Transverse colon (tissue), 4 donors: ENCODE data around the gene SHC4. TPM values are rescaled to one million over a fixed set of nuclear protein-coding genes. Genes with fewer than 3 reads are reported as not detected.

ENCODE experiments used
- DNase-seq: peaks from one replicate; pipeline ENCODE4 v3.0.0-alpha.2; 2019
- H3K27ac ChIP-seq, 4 donors: fragments of 200-600 bp; sonication (generic); 2 replicates each; pipeline ENCODE4 v1.5.1; 2016 to 2018; ENCODE audit warnings: inconsistent platforms in 4 of 4
- H3K27me3 ChIP-seq: fragments of 200-600 bp; sonication (generic); 2 replicates; pipeline ENCODE4 v1.5.1; 2017; ENCODE audit warnings: inconsistent platforms
- H3K36me3 ChIP-seq, 4 donors: fragments of 200-600 bp; sonication (generic); 2 replicates each; pipeline ENCODE4 v1.5.1; 2017 to 2019; ENCODE audit warnings: inconsistent platforms in 4 of 4
- H3K4me1 ChIP-seq, 4 donors: fragments of 200-600 bp; sonication (generic); 2 replicates each; pipeline ENCODE4 v1.5.1; 2017 to 2020; ENCODE audit warnings: inconsistent platforms in 4 of 4
- H3K4me3 ChIP-seq, 4 donors: fragments of 200-600 bp; sonication (generic); 1 replicate in 1 of 4; 2 replicates in 3 of 4; pipeline versions ENCODE4 v1.5.1 to v1.6.1; 2017 to 2019; ENCODE audit warnings: inconsistent platforms in 4 of 4
- H3K9me3 ChIP-seq, 2 donors: fragments of 200-600 bp; sonication (generic); 2 replicates each; pipeline ENCODE4 v1.5.1; 2017 to 2019; ENCODE audit warnings: inconsistent platforms in 2 of 2
- EP300 ChIP-seq: sonication (generic); formaldehyde crosslinking; IDR thresholded peaks from one replicate; pipeline ENCODE4 v1.6.1; 2017; ENCODE audit warnings: antibody characterized with exemption, low read depth
- POLR2A ChIP-seq: fragments of 450-650 bp; IDR thresholded peaks from one replicate; pipeline ENCODE4 v1.6.1; 2016; ENCODE audit warnings: antibody characterized with exemption, mild to moderate bottlenecking, moderate library complexity
- POLR2AphosphoS5 ChIP-seq, 3 donors: sonication (generic); formaldehyde crosslinking; IDR thresholded peaks; one replicate each; pipeline ENCODE4 v1.6.1; 2016; ENCODE audit warnings: antibody characterized with exemption in 3 of 3
- WGBS, 2 donors: methylation state at CpG; one replicate each; pipeline ENCODE4 v1.1.5; 2018; ENCODE audit warnings: low coverage in 1 of 2; 5-methylcytosine and 5-hydroxymethylcytosine counted together
- in situ Hi-C, 4 donors: fragments of 200-750 bp; cut with MboI; loops; one replicate each; pipeline versions ENCODE4 v1.15.0 to v1.15.1; 2017; ENCODE audit warnings: low sequenced_read_pairs in 3 of 4, low pct_ligation_motif_present in 1 of 4, low pct_unique_long_range_greater_than_20kb in 1 of 4
- intact Hi-C: fragments of 100-400 bp; cut with DNase I; formaldehyde crosslinking; loops from one replicate; pipeline ENCODE4 v1.15.1; 2023; ENCODE audit warnings: low total_unique reads
- total RNA-seq, 4 donors: library from RNA; depleted of rRNA; stranded (reverse); fragments of >200 nt; gene quantifications; one replicate each; pipeline ENCODE4 v1.1.0, GENCODE V29; 2016
- TF ChIP-seq, protein P1 (sequence below), 5 experiments: fragments of 200-600 bp in 3 of 5; fragments of 450-650 bp in 2 of 5; sonication (generic) in 3 of 5; IDR thresholded peaks; 1 replicate in 2 of 5; 2 replicates in 3 of 5; pipeline ENCODE4 v1.5.1; 2016 to 2017; ENCODE audit warnings: antibody characterized with exemption in 5 of 5, inconsistent platforms in 3 of 5, mild to moderate bottlenecking in 2 of 5, moderate library complexity in 1 of 5

The SHC4 gene
- total RNA-seq, 4 donors from 2014 or later, result 0.48 to 0.96 TPM; not detected in 2

DNA sequence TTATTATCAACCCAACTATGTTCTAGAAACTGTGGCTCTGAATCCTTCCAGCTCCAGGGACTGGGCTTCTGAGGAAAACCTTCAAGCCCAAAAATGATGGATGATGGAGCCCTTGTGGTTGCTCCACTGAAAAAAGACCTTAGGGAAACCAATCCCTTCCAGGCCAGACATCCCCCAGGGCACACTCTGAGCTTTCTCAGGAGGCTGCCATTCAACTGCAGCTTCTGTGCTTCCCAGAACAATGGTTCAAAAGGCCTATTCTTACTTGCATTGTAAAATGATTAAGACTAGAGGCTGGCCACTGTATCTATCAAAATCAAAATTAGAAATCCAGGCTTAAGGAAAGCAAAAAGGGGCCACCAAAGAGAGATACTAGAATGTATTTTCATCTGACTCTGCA lies 58.5 kb downstream of the SHC4 start:
- no peak overlapping the region for H3K4me3 ChIP-seq
- no peaks in the 10 kb centered on the region for H3K36me3 ChIP-seq
- no peak for DNase-seq
- no peak for TF ChIP-seq POLR2AphosphoS5 (IDR thresholded peaks at IDR 0.05)
- TF ChIP-seq, protein P1, sequence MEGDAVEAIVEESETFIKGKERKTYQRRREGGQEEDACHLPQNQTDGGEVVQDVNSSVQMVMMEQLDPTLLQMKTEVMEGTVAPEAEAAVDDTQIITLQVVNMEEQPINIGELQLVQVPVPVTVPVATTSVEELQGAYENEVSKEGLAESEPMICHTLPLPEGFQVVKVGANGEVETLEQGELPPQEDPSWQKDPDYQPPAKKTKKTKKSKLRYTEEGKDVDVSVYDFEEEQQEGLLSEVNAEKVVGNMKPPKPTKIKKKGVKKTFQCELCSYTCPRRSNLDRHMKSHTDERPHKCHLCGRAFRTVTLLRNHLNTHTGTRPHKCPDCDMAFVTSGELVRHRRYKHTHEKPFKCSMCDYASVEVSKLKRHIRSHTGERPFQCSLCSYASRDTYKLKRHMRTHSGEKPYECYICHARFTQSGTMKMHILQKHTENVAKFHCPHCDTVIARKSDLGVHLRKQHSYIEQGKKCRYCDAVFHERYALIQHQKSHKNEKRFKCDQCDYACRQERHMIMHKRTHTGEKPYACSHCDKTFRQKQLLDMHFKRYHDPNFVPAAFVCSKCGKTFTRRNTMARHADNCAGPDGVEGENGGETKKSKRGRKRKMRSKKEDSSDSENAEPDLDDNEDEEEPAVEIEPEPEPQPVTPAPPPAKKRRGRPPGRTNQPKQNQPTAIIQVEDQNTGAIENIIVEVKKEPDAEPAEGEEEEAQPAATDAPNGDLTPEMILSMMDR (IDR thresholded peaks at IDR 0.05), result no peak
- H3K4me1 ChIP-seq, result no peaks in the 10 kb centered on the region
- no peaks in the 10 kb centered on the region for H3K27me3 ChIP-seq
- H3K9me3 ChIP-seq, result no peaks in the 10 kb centered on the region
- intact Hi-C loops, result no loop called here
- no peak overlapping the region for H3K27ac ChIP-seq
- in situ Hi-C loops, result no loop called here

DNA sequence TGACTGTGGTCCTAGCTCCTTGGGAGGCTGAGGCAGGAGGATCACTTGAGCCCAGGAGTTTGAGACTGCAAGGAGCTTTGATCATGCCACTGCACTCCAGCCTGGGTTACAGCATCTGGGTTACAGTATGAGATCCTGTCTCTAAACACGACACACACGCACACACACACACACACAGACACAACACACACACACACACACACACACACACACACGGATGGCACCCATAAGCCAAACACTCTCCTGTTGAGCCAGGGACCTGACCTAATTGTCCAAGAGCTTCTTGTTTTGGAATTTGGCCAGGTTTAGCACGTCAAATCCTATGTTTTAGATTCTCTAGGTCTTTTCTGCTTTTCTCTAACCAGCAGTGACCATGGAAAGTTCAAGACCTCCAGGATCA lies 59.0 kb downstream of the SHC4 start:
- 89% methylated on average over 4 of the region's 4 CpGs; no CpG with 5 or more reads in 1 of the 2 donors for WGBS, 2 donors
- Histone ChIP-seq H3K36me3 (no peaks in the 10 kb centered on the region), H3K27me3 (no peaks in the 10 kb centered on the region), H3K27ac (no peak overlapping the region), H3K4me3 (no peak overlapping the region), H3K9me3 (no peaks in the 10 kb centered on the region), H3K4me1 (no peaks in the 10 kb centered on the region)
- in situ Hi-C loops (no loop called here), intact Hi-C loops (loop anchor here (5.0 kb wide), 1 partner anchor 637 kb away; no protein-coding TSS in a partner anchor)
- TF ChIP-seq, protein P1 (IDR thresholded peaks at IDR 0.05), result no peak
- TF ChIP-seq EP300, result no peak
- TF ChIP-seq POLR2A, result no peak
- TF ChIP-seq POLR2AphosphoS5 (IDR thresholded peaks at IDR 0.05), result no peak
- DNase-seq, result no peak

DNA sequence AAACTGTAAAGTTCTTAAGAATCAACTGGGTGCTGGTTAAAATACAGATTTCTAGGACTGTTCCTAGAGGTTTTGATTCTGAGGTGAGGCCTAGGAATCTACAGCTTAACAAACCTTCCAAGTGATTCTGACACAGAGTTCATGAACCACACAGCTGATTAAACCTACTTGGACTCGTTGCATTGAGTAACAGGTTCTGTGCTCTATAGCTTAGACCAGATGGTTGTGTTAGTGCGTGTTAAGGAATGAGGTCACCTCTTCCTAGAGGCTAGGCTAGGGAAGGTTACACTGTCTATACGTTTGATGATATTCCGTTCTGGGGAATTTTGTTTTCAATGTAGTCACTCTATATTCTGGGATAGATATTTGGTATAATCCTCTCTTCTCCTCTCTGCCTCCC lies 63.9 kb downstream of the SHC4 start:
- no peak for DNase-seq
- Histone ChIP-seq H3K4me3 (no peak overlapping the region), H3K9me3 (no peaks in the 10 kb centered on the region), H3K4me1 (no peaks in the 10 kb centered on the region), H3K27me3 (no peaks in the 10 kb centered on the region), H3K36me3 (no peaks in the 10 kb centered on the region), H3K27ac (no peak overlapping the region)
- in situ Hi-C loops, result no loop called here
- intact Hi-C loops, result loop anchor here (5.0 kb wide), 1 partner anchor 632 kb away; no protein-coding TSS in a partner anchor
- 85 to 86% methylated on average over 4 of the region's 4 CpGs for WGBS, 2 donors
- TF ChIP-seq POLR2A (no peak), POLR2AphosphoS5 (IDR thresholded peaks at IDR 0.05) (no peak), EP300 (no peak)
- TF ChIP-seq, protein P1 (IDR thresholded peaks at IDR 0.05), result no peak

DNA sequence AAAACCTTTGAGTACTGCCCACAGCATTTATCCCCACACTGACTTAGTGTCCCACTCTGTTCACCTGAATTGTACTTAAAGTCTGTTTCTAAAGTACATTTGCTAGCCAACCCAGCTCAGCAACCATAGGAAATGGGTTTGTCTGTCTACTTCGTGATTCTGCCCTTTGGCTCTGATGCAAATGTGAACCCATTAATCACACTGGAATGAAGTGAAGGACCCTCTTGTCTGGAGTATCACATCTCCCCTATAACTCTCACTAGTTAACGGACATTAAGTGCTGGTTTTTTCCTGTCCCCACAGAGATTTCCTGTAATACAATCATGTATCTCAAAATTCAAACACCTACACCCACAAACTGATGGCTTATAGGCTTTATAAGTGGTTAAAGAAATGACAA lies 65.3 kb downstream of the SHC4 start:
- Histone ChIP-seq H3K36me3 (no peaks in the 10 kb centered on the region), H3K27ac (peak overlapping the region in 1 of 4 donors; percentile 60), H3K9me3 (no peaks in the 10 kb centered on the region), H3K27me3 (no peaks in the 10 kb centered on the region), H3K4me3 (no peak overlapping the region), H3K4me1 (no peaks in the 10 kb centered on the region)
- WGBS, 2 donors, result 62 to 86% methylated on average over 1 to 2 of the region's 2 CpGs
- TF ChIP-seq POLR2A (no peak), POLR2AphosphoS5 (IDR thresholded peaks at IDR 0.05) (no peak), EP300 (no peak)
- TF ChIP-seq, protein P1 (IDR thresholded peaks at IDR 0.05), result no peak
- intact Hi-C loops (loop anchor here (1.0 kb wide), 1 partner anchor 14 kb away; no protein-coding TSS in a partner anchor), in situ Hi-C loops (no loop called here)
- no peak for DNase-seq
